ENCODE results near the gene STAM.
A peak's percentile ranks its signal among the peaks of the same experiment; 100 is the strongest.

Gene STAM

DNA sequence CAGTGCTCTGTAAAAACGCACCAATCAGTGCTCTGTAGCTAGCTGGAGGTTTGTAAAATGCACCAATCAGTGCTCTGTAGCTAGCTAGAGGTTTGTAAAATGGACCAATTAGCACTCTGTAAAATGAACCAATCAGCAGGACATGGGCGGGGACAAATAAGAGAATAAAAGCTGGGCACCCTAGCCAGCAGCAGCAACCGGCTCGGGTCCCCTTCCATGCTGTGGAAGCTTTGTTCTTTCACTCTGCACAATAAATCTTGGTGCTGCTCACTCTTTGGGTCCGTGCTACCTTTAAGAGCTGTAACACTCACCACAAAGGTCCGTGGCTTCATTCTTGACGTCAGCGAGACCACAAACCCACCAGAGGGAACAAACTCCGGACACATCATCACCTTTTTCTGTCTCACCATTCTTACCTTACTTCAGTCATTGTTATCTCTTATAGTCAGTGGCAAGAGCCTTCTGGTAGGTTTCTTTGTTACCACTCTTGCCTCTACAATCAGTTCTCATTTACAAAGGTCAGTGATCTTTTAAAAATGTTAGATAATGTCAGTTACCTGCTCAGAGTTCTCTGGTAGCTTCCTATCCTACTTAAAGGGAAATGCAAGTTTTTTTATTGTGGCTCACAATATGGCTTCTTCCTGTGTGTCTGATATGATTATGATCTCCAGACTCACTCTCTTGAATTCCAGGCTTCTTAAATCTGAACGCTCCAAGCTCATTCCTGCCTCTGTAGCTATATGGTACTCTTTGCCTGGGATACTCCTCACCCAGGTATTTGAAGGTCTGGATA, 4.5 kb downstream of the STAM start:
- DNase-seq: no peak

DNA sequence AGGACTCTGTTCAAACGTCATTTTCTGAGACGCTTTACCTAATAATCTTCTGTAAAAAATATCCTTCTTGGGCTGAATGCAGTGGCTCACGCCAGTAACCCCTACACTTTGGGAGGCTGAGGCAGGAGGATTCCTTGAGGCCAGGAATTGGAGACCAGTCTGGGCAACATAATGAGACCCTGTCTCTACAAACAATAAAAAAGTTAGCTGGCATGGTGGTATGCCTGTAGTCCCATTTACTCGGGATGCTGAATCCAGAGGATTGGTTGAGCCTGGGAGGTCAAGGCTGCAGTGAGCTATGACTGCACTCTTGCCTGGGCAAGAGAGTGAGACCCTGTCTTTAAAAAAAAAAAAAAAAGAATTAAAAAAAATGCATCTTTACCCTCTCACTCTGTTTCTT, 5.1 kb downstream of the STAM start:
- DNase-seq: no peak

DNA sequence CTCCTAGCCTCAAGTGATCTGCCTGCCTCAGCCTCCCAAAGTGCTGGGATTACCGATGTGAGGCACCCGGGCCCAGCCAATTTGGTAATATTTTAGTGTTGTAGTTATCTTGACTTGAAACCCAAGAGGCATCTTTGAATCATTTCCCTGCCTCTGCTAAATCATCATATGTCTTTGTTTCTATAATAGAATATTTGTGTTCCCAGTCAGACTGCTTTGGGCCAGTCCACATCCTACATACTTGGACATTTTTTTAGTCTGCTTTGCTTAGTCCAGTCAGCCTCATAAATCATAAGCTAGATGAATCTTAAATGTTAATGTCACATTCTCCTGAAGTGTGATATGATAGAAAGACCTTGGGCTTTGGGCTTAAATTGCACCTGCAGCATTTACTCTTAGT, 5.9 kb downstream of the STAM start:
- DNase-seq: no peak

DNA sequence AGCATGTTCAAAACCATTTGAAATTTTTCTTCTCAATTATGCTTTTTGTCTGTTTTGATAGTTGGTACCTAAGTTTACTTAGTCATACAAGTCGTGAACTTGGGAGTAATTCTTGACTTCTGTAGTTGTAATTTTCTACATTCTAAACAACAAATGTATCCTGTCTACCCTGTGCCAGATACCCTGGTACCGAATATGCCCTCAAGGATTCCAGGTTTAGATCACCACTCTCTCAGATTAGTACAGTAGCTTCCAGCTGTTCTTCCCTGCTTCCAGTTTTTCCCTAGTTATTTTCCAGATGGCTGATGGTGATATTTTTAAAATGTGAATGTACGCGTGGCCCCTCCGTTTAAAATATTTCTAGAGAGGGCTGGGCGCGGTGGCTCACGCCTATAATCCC, 6.5 kb downstream of the STAM start:
- no peak for DNase-seq

DNA sequence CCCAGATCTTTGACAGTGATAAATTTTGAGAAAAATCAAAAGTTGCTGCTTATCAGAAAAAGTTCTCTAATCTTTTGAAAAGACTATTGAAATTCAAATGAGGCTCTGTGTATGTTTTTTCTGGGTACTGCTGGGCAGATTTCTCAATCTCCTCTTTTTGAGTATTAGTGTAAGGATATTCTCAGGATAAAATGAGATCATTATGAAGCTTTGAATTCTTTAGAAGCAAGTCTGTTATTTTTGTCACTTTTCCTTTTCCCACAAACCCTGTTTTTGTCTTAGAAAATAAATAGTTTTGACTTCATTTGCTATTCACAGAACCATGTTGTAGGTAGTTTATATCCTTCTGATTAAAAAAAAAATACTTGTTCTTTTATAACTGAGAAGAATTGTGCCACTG, 7.9 kb downstream of the STAM start:
- DNase-seq: no peak

DNA sequence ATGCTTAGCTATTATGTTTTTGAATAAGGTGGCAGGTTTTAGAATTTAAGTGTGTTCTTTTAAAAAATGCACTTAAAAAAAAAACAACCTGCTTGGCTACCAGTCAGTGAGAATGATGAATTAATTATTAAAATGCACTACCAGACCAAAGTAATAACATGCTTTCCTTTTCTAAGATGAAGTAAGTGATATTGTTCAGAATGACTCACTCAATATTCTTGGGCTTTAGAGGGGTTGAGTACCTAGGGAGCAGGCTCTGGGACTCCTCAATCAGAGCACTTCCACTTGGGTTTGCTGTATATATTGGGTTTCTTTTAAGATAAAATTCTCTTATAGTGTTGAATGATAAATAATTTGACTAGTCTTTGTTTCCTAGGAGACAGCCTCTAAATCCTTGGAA, 8.6 kb downstream of the STAM start:
- no peak for DNase-seq

DNA sequence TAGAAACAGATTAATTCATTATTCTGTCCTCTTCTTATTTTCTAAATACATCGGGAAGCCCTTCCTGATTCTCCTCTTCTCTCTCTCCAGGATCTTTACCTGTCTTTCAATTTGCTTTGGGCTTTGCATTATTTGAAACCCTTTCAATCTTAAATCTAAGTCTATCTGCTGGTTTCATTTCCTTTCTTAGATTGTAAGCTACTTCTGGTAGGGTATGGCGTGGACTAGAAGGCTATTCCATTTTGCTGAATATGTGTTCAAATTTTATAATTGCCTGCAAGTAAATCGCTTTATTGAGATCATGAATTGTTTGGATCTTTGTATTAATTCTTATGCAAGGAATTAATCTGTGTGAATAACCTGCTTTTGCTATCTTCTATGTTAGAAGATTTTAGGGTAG, 11.1 kb downstream of the STAM start:
- no peak for DNase-seq

DNA sequence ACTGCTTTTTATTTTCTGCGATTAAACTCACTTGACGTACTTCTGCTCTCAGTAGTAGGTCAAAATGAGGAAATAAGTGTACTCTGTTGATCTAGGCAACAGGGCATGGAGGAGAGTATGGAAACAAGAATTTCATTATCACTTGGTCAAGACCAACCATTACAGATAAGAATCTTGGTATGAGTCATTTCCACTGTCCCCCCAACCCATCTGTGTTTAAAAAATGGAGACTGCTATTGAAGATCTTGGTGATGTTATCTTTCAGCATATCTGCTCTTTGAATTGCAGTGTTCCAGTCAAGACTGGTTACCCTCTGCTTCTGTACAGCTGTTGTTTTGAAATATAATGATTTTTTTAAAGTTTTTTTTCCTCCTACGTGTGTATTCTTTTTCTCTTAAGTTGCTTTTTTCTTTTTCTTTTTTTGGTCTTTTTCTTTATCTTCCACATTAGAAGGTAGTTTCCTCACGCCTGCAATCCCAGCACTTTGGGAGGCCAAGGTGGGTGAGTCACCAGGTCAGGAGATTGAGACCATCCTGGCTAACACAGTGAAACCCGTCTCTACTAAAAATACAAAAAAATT, 11.7 kb downstream of the STAM start:
- peak in 1 of 2 donors; percentile 74 for DNase-seq

DNA sequence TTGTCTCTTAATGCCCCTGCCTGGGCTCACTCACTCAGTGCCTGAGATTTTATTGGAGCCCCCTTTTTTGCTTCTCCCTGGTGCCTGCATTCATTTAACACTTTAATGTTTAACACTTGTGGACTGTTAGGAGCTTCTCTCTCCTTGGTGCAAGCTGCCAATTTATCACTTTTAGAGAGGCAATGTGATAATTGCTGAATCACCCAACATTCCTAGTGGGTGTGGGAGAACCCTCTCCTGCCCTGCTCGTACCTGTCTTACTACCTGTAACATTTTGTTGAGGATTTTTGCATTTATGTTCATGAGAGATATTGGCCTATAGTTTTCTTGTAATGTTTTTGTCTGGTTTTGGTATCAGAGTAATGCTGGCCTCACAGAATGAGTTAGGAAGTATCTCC, 13.2 kb downstream of the STAM start:
- DNase-seq: no peak

DNA sequence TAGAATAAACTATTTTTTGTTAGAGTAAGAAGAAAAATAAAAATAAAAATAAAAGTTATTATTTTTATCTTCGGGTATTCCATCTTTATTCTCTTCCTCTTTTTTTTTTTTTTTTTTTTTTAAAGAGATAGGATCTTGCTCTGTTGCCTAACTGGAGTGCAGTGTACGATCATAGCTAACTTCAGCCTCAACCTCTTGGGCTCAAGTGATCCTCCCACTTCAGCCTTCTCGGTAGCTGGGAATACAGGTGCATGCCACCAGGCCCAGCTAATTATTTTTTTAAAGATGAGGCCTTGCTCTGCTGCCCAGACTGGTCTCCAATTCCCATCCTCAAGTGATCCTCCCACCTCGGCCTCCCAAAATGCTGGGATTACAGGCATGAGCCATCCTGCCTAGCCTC, 15.4 kb downstream of the STAM start:
- no peak for DNase-seq

DNA sequence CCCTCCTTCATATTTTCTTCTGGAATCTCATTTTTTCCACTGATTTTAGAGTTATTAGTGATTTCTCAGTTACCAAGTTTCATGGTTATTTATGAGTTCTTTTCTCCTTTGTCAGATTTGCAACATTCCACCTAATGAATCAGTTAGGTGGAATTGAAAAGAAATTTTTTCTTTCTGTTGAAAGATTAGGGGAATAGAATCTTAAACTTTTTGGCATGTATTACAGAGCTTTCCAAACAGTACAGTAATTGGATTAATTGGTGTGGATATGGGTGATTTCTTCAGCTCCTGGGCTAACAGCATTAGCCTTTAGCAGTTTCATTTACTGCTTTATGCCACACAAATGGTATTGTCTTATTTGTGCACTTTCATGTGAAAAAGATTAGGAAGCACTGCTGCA, 17.0 kb downstream of the STAM start:
- DNase-seq: no peak

DNA sequence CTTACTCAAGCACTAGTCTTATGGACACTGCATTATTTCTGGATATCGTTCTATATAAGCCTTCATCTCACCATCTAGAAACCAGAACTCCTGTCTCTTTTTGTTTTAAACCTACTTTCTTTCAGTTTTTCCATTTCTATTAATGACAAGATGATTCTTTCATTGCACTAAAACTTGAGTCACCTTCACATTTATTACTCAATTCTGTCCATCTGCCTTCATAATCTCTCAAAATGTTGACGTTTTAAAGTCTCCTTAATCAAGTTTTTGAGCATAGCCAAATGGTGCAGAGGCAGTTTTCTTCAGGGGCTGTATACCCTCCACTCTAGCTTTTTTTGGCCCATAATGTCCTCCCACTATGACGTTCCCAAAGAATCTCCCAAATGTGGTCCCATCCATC, 17.6 kb downstream of the STAM start:
- no peak for DNase-seq

DNA sequence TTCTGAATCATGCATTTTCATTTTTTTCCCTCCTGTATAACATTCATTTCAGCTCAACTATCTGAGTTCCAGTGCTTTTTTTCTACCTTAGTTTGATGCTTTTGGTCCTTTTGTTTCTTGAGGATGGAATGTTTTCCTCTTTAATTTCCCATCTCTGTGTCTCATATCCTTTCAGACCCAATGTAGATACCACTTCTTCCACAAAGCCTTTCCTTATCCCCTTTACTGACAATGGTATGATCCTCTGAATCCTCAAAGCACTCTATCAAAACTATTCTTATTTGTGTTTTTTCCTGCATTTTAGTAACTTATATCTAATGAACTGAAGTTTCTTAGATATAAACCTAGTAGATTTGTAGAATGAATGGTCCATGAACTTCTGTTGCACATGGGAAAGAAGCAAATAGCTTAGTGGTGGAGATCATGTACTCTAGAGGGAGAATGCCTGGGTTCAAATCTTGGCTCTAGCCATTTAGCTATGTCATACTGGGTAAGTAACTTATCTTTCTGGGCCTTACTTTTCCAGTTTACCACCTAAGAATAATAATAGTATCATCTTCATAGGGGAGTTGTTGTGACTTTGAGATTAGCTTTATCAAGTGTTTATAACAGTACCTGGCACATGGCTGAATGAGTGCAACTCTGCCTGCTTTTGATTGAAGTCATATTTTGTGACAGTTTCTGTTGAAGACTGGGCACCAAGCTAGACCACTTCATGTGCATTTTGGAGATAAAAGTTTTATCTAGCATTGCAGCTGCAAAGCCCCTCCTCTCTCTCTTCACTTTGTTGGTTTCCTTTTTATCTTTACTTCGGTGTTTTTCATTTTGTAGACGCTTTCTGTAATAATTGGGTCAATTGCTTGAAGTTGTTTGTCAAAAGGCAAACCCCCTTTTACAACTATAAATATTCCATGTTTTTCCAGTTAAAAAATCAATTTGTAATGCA, 18.5 kb downstream of the STAM start:
- peak in 1 of 2 donors; percentile 14 for DNase-seq

DNA sequence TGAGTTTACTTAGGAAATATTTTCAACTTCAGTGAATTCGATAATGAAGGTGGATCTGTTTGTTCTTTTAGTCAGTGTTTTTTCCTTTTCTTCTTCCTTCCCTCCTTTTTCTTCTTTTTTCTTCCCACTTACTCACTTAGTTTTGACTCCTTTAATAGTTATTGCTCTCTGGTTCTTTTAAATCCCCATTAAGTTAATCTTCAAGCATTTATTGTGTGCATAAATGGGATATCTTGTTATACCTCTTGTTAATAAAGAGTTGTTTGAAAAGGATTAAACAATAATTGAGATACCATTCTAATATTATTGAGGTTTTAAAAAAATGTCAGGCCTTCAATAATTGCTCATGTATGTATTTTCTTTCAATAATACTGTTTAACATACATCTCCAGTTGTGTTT, 19.5 kb downstream of the STAM start:
- DNase-seq: no peak

DNA sequence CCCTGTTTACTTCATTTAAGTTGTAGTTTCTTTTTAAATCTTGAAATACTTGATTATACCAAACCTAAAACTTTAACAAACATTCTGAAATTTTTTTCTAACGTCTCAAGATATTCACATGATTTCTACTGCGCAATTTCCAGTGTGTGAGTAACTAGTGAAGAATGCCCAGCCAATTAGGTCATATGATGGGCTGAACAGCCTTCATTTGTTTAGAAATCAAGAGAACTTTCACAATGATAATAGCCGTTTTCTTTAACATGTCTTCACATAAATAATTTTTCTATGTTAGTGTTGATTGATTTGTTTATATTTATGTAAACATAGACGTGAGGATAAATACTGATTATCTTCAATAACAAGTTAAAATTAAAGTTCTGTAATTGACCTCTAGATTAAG, 21.8 kb downstream of the STAM start:
- no peak for DNase-seq

DNA sequence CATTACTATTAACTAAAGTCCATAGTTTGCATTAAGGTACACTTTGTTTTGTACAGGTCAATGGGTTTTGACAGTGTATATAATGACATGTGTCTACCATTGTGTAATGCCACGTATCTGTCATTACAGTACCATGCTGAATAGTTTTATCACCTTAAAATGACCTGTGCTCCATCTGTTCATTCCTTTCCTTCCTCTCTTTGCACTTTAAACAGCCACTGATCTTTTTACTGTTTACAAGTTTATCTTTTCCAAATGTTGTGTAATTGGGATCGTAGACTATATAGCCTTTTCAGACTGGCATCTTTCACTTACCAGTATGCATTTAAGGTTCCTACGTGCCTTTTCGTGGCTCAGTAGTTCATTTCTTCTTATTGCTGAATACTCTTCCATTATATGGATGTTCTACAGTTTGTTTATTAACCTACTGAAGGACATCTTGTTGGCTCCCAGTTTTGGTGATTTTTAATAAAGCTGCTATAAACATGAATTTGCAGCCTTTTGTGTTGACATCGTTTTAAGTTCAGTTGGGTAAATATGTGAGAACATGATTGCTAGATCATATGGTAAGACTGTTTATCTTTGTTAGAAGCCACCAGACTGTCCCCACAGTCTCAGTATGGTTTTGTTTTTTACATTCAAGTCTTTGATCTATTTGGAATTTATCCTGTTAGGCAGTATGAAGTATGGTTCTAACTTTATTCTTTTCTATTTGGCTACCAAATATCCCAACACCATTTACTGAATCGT, 24.7 kb downstream of the STAM start:
- DNase-seq: no peak

DNA sequence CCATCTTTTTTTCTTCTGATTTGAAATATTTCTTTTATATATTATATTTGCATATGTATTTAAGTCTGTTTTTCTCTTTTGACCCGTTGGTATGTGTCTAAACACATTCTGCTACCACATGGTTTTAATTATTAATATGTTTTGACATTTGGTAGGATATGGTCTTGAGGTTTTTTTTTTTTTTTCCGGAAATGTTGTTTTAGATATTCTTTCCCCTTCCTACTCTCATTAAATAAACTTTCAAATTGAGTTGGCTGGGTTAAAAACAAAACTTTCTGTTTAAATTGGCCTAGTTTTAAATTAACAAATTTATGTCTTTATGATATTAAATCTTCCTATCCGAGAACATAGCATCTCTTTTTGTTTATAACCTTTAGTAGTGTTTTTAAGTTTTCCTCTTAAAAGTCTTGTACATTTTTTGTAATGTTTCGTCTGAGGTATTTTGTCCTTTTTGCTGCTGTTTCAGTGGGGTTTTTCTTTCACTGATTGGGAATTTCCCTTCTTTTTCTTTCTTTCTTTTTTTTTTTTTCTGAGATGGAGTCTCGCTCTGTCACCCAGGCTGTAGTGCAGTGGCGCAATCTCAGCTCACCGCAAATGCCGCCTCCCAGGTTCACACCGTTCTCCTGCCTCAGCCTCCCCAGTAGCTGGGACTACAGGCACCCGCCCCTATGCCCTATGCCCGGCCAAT, 25.4 kb downstream of the STAM start:
- no peak for DNase-seq

DNA sequence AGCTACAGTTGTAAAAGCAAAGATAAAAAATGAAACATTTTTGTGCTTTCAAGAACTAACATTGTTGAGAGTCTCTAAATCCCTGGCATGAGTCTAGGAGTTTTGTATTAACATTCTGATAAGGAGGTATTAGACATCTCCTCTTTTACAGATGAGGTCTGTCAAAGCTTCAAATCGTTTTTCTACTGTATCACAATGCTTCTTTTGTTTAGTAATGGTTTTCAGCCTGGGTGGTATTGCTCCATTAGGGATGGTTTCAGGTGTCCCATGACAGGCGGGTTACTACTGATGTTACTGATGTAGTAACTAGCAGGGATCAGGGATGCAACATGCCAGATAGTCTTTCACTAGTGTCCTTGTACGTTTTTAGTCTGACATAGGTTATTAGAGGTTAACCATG, 27.4 kb downstream of the STAM start:
- DNase-seq: no peak

DNA sequence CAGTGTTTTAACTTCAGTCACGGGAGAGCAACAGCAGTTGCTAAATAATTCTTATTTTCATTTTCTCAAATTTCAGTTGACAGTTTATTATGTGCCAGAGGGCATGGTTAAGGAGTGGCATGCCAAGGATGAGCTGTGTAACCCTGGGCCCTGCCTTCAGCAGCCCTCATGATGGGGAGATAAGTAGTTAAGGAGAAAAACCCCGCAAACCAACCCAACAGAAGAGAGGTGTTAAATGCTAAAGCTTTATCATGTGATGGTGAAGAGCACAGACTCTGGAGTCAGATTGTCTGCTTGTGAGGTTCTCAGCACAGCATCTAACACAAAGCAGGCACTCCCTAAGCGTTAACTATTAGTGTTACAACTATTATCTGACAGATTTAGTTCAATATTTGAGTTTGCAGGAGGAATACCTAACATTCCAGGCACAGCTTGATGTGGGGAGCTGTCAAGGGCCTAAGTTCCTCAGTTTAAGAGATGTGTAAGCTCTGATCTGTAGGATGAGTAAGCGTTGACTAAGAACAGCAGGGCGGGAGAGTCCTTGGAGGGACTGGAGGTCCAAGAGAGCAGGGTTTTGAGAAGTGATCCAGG, 29.6 kb downstream of the STAM start:
- no peak for DNase-seq

DNA sequence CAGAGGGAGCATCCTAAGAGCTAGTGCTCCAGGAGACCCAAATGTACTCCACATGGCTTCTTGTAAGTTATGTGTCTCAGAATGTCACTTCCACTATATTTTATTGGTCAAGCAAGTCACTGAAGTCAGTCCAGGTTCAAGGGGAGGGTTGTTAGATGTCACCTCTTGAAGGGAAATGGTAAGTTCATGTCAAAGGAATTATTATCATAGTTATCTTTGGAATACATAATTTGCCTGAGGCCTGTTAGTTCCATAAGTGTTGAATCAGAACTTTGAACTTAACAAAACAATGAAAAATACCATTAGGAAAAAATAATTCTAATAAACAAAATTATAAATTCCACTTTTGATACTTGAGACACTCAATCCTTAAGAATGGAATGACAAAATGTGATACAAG, 30.6 kb downstream of the STAM start:
- DNase-seq: no peak

DNA sequence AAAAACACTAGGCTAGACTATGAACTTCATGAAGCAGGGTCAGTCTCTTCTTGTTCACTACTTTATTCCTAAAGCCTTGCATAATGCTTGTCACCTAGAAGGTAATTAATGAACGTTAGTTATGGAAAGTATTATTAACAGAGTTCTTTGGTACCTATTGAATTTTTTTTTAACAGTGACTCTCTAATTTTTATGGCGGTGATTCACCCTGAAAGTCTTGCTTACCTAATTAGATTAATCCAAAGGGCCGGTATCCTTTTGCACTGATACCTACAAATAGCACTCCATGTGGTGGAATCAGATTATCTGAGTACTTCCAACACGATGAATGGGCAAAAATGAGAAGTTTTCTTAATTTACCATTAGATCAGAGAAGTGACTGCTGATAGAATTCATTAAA, 31.7 kb downstream of the STAM start:
- DNase-seq: no peak

DNA sequence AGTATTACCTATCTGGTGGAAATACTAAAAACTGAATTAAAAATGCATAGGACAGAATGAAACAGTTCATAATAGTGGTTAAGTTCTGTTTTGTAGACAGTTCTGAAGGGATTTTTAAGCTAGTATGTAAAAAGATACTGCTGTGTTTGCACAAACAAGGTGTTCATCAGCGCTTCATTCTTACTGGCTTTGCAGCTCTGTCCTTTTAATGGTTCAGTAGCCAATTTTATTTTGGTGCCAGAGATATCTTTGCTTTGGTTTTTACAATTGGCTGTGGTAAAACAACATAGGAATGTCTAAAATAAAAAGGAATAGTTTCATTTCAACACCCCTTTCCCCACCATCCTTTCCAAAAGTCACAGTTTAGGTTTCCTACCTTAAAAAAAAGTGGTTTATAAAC, 33.0 kb downstream of the STAM start:
- no peak for DNase-seq

Measured in bone marrow (tissue), 2 donors.